Stromal cell of bone marrow (primary cell): Measurements from ENCODE around the gene GAPDH.
"Not testable (repeated sequence)": the region's sequence is repeated elsewhere in the genome, so short reads cannot be mapped to it uniquely, and the experiment has no call there.

ENCODE experiments used
- DNase-seq: peaks from one replicate; pipeline ENCODE4 v3.0.0-alpha.2; 2012; ENCODE audit warnings: low read depth

Gene GAPDH

GRCh38 chr12:6546016-6546415, 11.7 kb downstream of the GAPDH start:
- DNase-seq, result no peak

- DNase-seq, result no peak
Measured at GRCh38 chr12:6547566-6547965, 13.2 kb downstream of the GAPDH start.

- no peak for DNase-seq
Measured at GRCh38 chr12:6547987-6548386, 13.7 kb downstream of the GAPDH start.

GRCh38 chr12:6548556-6548955, 14.2 kb downstream of the GAPDH start:
- no peak for DNase-seq

GRCh38 chr12:6548966-6549683, 14.8 kb downstream of the GAPDH start:
- DNase-seq, result peak; percentile 85

GRCh38 chr12:6549684-6550151, 15.4 kb downstream of the GAPDH start:
- DNase-seq, result no peak

GRCh38 chr12:6550294-6551062, 16.2 kb downstream of the GAPDH start:
- DNase-seq, result no peak

- DNase-seq, result no peak
Measured at GRCh38 chr12:6551063-6551461, 16.7 kb downstream of the GAPDH start.

- DNase-seq, result no peak
Measured at GRCh38 chr12:6551496-6552139, 17.3 kb downstream of the GAPDH start.

- DNase-seq, result no peak
Measured at GRCh38 chr12:6552140-6552551, 17.8 kb downstream of the GAPDH start.

- peak; percentile 89 for DNase-seq
Measured at GRCh38 chr12:6553051-6553868, 18.9 kb downstream of the GAPDH start.

GRCh38 chr12:6554168-6555017, 20.1 kb downstream of the GAPDH start:
- DNase-seq, result peak; percentile 67

- no peak for DNase-seq
Measured at GRCh38 chr12:6555018-6555691, 20.8 kb downstream of the GAPDH start.

- not testable (repeated sequence) for DNase-seq
Measured at GRCh38 chr12:6556496-6556817, 22.1 kb downstream of the GAPDH start.

GRCh38 chr12:6556857-6557256, 22.5 kb downstream of the GAPDH start:
- no peak for DNase-seq

GRCh38 chr12:6558014-6558760, 23.9 kb downstream of the GAPDH start:
- DNase-seq, result peak; percentile 72

- peak; percentile 66 for DNase-seq
Measured at GRCh38 chr12:6559500-6559899, 25.2 kb downstream of the GAPDH start.

- DNase-seq, result no peak
Measured at GRCh38 chr12:6560501-6561205, 26.3 kb downstream of the GAPDH start.

GRCh38 chr12:6562881-6563280, 28.6 kb downstream of the GAPDH start:
- DNase-seq, result no peak
